ENCODE results near the gene CTNNA3.
"Not testable (repeated sequence)": the region's sequence is repeated elsewhere in the genome, so short reads cannot be mapped to it uniquely, and the experiment has no call there.

CTNNA3 gene

GRCh38 chr10:67533376-67533775 lies 162.6 kb downstream of the CTNNA3 start:
- no peaks in the 10 kb centered on the region for H3K79me2 ChIP-seq (ENCODE audit: insufficient read depth, low read length)
- no peaks in the 10 kb centered on the region for H3K36me3 ChIP-seq (ENCODE audit: low read length)
- H3K4me2 ChIP-seq (ENCODE audit: low read depth, low read length, poor library complexity, severe bottlenecking) = no peak overlapping the region
- no peaks in the 10 kb centered on the region for H3F3A ChIP-seq (ENCODE audit: insufficient read depth)
- no peak overlapping the region for H3K9ac ChIP-seq (ENCODE audit: low read length)
- H3K27ac ChIP-seq (ENCODE audit: low read depth, low read length) = no peak overlapping the region
- H4K20me1 ChIP-seq (ENCODE audit: low read depth, low read length) = no peaks in the 10 kb centered on the region
- no peaks in the 10 kb centered on the region for H3K9me3 ChIP-seq (ENCODE audit: insufficient read depth, low read length)
- no peaks in the 10 kb centered on the region for H3K27me3 ChIP-seq (ENCODE audit: low read length)
- H3K4me3 ChIP-seq (ENCODE audit: insufficient read depth, low read length, poor library complexity, severe bottlenecking) = no peak overlapping the region
- no peaks in the 10 kb centered on the region for H3K9me2 ChIP-seq (replicated peaks; ENCODE audit: insufficient read depth, low read length)
- TF ChIP-seq CTCF (IDR thresholded peaks at IDR 0.05; ENCODE audit: insufficient read depth, low read length, poor library complexity, severe bottlenecking) (no peak), EZH2phosphoT487 (conservative IDR thresholded peaks at IDR 0.05; ENCODE audit: low read length) (no peak)
- H2AFZ ChIP-seq (ENCODE audit: low read depth, low read length, severe bottlenecking) = no peak overlapping the region

GRCh38 chr10:67530990-67531389 lies 165.0 kb downstream of the CTNNA3 start:
- not testable (repeated sequence) for H3K79me2 ChIP-seq (ENCODE audit: insufficient read depth, low read length); H3K9me2 ChIP-seq (replicated peaks; ENCODE audit: insufficient read depth, low read length); H2AFZ ChIP-seq (ENCODE audit: low read depth, low read length, severe bottlenecking); H4K20me1 ChIP-seq (ENCODE audit: low read depth, low read length); H3K4me2 ChIP-seq (ENCODE audit: low read depth, low read length, poor library complexity, severe bottlenecking); H3F3A ChIP-seq (ENCODE audit: insufficient read depth); H3K27me3 ChIP-seq (ENCODE audit: low read length); H3K27ac ChIP-seq (ENCODE audit: low read depth, low read length); H3K9ac ChIP-seq (ENCODE audit: low read length); H3K9me3 ChIP-seq (ENCODE audit: insufficient read depth, low read length); H3K4me3 ChIP-seq (ENCODE audit: insufficient read depth, low read length, poor library complexity, severe bottlenecking); H3K36me3 ChIP-seq (ENCODE audit: low read length)

GRCh38 chr10:67527351-67527750 lies 168.6 kb downstream of the CTNNA3 start:
- no peak overlapping the region for H2AFZ ChIP-seq (ENCODE audit: low read depth, low read length, severe bottlenecking)
- no peaks in the 10 kb centered on the region for H3K79me2 ChIP-seq (ENCODE audit: insufficient read depth, low read length)
- H3K9me3 ChIP-seq (ENCODE audit: insufficient read depth, low read length) = no peaks in the 10 kb centered on the region
- H3K4me2 ChIP-seq (ENCODE audit: low read depth, low read length, poor library complexity, severe bottlenecking) = no peak overlapping the region
- no peak overlapping the region for H3K9ac ChIP-seq (ENCODE audit: low read length)
- no peaks in the 10 kb centered on the region for H3K27me3 ChIP-seq (ENCODE audit: low read length)
- H3K9me2 ChIP-seq (replicated peaks; ENCODE audit: insufficient read depth, low read length) = no peaks in the 10 kb centered on the region
- no peaks in the 10 kb centered on the region for H3F3A ChIP-seq (ENCODE audit: insufficient read depth)
- TF ChIP-seq CTCF (IDR thresholded peaks at IDR 0.05; ENCODE audit: insufficient read depth, low read length, poor library complexity, severe bottlenecking) = no peak
- TF ChIP-seq EZH2phosphoT487 (conservative IDR thresholded peaks at IDR 0.05; ENCODE audit: low read length) = no peak
- H3K36me3 ChIP-seq (ENCODE audit: low read length) = no peaks in the 10 kb centered on the region
- H3K27ac ChIP-seq (ENCODE audit: low read depth, low read length) = no peak overlapping the region
- H3K4me3 ChIP-seq (ENCODE audit: insufficient read depth, low read length, poor library complexity, severe bottlenecking) = no peak overlapping the region
- H4K20me1 ChIP-seq (ENCODE audit: low read depth, low read length) = no peaks in the 10 kb centered on the region

- H3K4me2 ChIP-seq (ENCODE audit: low read depth, low read length, poor library complexity, severe bottlenecking) = no peak overlapping the region
- no peaks in the 10 kb centered on the region for H3K36me3 ChIP-seq (ENCODE audit: low read length)
- no peaks in the 10 kb centered on the region for H3K9me2 ChIP-seq (replicated peaks; ENCODE audit: insufficient read depth, low read length)
- no peaks in the 10 kb centered on the region for H4K20me1 ChIP-seq (ENCODE audit: low read depth, low read length)
- H3K9ac ChIP-seq (ENCODE audit: low read length) = no peak overlapping the region
- no peak overlapping the region for H2AFZ ChIP-seq (ENCODE audit: low read depth, low read length, severe bottlenecking)
- no peak overlapping the region for H3K27ac ChIP-seq (ENCODE audit: low read depth, low read length)
- TF ChIP-seq CTCF (IDR thresholded peaks at IDR 0.05; ENCODE audit: insufficient read depth, low read length, poor library complexity, severe bottlenecking) = no peak
- TF ChIP-seq EZH2phosphoT487 (conservative IDR thresholded peaks at IDR 0.05; ENCODE audit: low read length) = no peak
- H3K9me3 ChIP-seq (ENCODE audit: insufficient read depth, low read length) = no peaks in the 10 kb centered on the region
- no peaks in the 10 kb centered on the region for H3K27me3 ChIP-seq (ENCODE audit: low read length)
- H3K79me2 ChIP-seq (ENCODE audit: insufficient read depth, low read length) = no peaks in the 10 kb centered on the region
- H3F3A ChIP-seq (ENCODE audit: insufficient read depth) = no peaks in the 10 kb centered on the region
- no peak overlapping the region for H3K4me3 ChIP-seq (ENCODE audit: insufficient read depth, low read length, poor library complexity, severe bottlenecking)
Observed at GRCh38 chr10:67521546-67521945, 174.4 kb downstream of the CTNNA3 start.
